Jurkat, Clone E6-1 (cell line): Measurements from ENCODE around the gene ADAMTS1.

Experiments
- DNase-seq: peaks from one replicate; pipeline ENCODE4 v3.0.0-alpha.2; 2011; ENCODE audit warnings: low read depth, low spot score
- H3K4me3 ChIP-seq: 2 replicates; pipeline ENCODE4 v1.5.1; 2011; ENCODE audit warnings: mild to moderate bottlenecking, low read length, control low read depth, moderate library complexity

ADAMTS1 gene

DNA sequence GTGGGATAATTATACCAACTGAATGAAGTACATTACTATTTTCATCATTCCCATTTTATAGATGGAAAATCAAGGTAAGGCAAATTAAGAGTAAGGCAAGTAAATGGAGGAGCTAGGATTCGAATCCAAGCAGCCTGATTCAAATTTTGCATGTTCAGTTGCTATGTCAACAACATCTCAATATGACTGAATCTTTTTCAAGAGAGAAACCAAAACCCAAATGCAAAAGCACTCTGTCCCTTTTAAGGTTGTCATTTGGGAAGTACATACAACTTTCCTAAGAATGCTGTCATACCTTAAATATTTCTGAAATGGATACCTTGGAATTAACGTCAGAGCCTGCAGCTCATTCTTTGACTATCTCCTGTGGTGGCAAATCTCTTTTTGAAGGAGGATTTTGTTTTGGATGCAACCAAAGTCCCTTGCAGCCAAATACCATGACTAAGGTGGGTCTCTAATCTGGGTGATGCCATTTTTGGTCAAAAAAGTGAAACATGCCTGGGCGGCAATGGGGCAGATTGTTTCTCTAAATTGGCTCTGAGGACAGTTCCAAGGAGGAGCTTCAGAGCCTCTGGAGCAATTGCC lies 25.4 kb downstream of the ADAMTS1 start:
- no peak overlapping the region for H3K4me3 ChIP-seq
- DNase-seq = no peak

DNA sequence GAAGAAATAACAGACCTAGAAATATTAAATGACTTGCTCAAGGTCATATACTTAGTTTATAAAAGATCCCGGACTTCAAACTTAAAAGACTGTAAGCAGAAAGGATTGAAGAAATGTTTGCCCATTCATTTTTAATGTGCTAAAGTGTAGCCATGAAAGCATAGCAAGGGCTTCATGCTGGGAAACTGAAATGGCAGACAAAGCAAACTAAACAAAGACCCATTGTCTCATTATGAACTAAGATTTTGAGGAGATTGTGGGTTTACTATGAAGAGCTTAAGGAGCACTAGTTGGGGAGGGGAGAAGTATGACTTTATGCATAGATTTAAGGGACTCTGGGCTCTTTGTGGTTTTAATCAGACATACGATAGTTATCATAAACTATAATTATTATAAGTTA lies 26.3 kb downstream of the ADAMTS1 start:
- DNase-seq = no peak
- no peak overlapping the region for H3K4me3 ChIP-seq

DNA sequence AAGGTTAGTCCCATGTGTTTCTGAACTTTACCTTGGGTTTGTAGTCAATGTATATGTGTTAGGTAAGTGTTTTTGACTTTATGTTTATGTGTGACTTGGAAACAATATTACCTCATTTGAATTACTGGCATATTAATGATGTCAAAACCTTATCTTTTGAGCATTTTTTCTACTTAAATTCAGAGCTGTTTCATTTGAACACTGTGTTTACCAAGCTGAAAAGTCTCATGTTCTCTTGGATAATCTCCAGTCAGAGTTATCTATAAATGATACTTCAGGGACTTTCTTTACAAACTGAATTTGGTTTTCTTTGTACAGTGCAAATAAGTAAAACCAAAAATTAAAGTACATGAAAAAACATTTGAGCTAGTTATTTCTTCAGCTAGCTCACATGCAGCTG lies 30.0 kb downstream of the ADAMTS1 start:
- DNase-seq = no peak
- no peak overlapping the region for H3K4me3 ChIP-seq

DNA sequence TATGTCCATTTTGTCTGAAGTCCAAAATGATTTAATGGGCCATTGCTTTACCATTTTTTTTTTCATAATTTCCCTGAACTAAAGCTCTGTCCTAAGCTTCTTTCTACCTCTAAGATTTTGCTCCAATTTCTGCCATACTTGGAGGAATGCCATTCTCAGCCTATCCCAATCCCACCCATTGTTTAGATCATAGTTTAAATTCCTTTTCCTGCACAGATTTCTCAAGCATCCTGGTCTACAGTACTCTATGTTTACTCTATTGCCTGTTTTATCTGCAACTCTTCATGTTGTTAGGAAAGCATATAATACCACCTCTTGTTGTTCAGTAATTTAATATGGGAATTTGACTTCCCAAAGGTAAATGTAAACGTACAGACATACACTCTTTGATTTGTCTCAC lies 30.8 kb downstream of the ADAMTS1 start:
- DNase-seq = no peak
- no peak overlapping the region for H3K4me3 ChIP-seq

DNA sequence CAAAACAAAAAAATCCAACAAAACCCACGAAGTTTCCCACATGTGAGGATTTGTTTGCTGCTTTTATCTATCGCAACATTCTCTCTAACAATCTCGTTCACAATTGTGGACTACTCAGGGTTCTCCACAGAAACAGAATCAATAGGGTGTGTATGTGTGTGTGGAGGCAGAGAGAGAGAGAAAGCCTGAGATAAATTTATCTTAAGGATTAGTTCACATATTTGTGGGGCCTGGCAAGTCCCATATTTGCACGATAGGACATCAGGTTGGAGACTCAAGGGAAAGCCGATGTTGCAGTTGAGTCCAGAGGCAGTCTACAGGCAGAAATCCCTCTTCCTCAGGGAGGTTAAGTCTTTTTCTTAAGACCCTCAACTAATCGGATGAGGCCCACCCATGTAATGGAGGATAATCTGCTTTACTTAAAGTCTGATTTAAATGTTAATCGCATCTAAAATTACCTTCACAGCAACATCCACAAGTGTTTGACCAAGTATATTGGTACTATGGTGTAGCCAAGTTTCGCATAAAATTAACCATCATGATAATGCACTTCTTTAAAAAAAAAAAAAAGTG lies 31.7 kb downstream of the ADAMTS1 start:
- no peak overlapping the region for H3K4me3 ChIP-seq
- no peak for DNase-seq

DNA sequence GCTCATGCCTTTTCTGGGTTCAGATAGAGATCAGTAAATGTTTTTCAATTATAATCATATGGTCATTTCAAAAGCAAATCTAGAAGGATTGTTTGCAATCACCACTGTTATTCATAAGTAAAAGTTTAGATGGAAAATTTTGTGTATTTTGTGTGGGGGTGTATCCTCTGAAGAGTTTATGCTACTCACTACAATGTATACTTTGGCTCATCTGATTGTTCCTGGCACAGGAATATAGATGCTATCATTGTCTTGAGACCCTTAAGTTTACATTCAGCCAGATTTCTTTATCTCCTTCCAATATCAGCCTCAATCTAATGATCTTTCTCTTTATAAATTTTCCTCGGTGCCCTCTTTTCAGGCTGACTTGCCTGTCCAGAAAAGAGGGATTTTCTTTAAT lies 33.0 kb downstream of the ADAMTS1 start:
- DNase-seq = no peak
- H3K4me3 ChIP-seq = no peak overlapping the region

DNA sequence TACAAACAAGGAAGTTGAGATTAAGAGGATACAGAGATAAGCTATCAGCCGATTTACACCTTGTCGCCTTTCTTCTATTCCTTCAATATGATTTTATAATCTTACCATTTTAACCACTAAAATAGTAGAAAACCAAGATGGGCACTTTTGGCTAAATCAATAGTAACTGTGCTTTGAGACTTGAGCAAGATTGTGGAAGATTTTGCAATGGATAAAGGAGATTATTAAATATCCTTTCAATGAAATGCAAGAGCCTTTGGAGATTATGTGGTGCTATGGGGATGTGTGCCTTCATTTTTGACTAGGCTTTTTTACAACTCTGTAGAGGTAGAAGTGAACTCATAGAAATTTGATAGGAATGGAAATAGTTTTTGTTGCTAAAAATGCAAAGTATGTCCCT lies 33.7 kb downstream of the ADAMTS1 start:
- DNase-seq = no peak
- H3K4me3 ChIP-seq = no peak overlapping the region

DNA sequence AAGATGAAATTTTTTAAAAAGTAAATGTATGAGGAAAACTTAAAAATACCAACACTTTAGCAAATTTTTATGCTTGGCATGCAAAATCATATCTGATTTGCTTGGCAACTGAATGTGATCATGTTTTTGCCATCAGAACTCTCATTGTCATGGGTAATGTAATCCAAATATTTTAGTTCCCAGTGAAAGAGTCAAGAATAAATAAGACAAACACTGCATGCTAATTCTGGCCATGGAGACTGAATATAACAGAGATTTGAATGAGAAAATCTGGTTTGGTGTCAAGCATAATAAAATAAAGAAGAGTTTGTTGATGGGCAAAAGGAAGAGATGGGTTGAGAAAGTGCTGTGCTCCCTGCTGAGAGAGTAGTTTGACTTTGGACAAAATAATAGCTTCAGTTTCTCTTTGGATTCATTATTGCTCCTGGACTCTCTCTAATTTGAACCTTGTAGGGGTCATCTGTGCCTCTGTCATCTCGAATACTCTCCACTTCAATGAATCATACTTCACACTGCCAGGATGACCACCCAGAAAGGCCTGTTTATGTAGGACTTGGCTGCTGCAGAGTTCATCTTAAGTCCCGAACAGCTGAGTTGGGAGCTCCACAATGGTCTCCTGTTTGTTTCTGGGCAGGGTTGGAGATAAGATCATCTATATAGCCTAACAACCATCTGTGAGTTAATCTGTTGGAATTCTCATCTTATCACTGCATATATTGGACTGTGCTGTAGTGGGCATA lies 34.4 kb downstream of the ADAMTS1 start:
- DNase-seq = no peak
- H3K4me3 ChIP-seq = no peak overlapping the region

DNA sequence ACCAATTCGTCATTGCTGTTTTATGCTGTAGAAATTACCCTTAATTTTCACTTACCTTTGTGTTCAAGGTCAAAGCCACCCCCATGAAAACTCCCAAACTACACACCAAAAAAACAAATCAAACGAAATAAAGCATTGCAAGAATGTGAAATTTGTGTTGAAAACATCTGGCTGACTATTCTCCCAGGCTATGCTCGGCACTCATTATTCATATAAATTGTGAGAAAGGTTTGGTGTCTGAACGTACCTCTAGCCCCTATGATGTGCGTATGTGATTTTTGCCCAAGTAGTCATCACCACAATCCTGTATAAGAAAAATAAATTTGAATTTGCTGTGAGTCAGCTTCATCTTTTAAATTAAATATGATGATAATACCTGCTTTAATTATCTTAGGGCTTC lies 34.9 kb downstream of the ADAMTS1 start:
- H3K4me3 ChIP-seq = no peak overlapping the region
- no peak for DNase-seq

DNA sequence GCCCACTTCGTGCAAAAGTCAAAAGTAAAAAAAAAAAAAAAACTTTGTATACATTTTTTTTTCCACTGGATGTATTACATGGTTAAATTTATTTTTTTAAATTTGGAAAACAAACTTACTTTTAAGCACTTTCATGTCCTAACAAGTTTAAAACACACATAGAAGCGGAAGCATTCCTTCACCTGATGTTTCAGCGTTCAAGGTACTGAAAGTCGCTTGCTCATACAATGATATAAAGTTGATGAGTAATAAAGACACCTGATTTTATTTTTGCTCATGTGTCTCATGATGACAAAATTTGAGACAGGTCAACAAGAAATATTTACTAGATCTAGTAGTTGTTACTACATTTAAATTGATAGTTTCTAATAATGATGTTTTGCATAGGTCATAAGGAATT lies 35.5 kb downstream of the ADAMTS1 start:
- H3K4me3 ChIP-seq = no peak overlapping the region
- DNase-seq = no peak

DNA sequence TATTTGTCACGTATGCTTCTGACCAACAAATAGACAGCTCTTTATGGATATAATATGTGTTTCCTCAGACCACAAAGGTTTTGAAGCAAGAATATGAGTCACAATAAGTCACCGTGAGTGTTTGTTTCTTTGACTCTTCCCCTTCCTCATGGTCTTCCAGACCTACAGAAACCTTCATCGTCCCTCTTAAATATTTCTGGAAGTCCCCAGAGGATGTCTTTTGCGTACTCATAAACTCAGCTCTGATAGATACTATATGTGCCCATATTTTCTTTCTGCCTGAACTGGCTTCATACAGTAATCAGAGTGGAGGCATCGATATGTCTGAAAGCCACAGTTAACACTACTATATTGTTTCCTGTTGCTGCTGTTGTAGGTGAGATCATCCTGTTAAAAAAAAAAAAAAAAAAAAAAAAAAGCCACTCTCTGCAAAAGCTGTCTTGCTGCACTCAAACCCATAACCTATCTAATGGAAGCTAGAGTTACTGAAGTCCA lies 38.4 kb downstream of the ADAMTS1 start:
- H3K4me3 ChIP-seq = no peak overlapping the region
- peak; percentile 25 for DNase-seq

DNA sequence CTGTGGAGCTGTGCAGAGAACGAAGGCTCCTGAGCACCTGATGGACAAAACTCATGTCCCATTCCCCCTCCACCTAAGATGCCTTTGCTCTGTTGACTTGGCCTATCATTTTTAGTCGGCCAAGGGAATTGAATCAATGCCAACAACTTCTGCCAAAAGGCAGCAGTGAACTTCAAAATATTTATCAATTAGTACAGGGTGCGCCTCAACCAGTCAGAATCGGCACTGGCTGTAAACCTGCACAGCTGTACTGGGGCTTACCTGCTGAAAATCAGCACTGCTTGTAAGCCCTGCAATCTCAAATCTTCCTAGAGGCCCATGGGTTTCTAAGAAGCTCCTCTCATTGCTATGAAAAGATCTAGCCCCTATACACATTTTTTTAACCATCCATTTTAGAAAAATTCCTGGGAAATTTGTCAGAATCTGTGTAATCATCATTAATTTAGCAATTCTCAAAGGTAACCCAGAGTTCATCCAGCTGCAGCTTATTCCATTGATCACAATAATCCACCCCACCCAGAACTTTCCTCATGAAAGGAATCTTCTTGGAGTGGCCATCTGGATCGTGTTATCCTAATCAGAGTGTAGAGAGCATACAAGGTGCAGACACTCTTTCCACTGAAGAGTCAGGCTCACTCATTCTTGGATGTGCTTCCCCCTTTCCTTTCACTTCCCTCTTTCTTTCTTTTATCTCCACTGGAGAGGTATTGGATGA lies 40.2 kb downstream of the ADAMTS1 start:
- H3K4me3 ChIP-seq = no peak overlapping the region
- no peak for DNase-seq

DNA sequence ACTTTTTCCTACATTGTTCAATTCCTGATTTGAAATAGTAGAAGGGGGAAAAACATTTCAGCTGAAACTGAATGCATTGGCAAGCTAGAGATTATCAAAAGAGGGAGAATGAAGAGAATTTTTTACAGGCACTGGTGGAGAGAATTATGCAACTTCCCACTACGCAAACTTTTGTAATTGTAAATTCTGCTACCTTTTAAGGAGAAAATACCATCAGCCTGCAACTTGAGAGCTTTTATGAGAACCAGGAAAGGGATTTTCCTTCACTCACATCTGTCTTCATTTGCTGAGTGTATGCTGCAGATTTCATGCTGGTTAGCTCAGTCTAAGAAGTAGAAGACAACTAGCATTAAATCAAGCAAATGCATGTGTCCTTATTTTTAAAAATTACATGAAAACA lies 43.7 kb downstream of the ADAMTS1 start:
- no peak for DNase-seq
- no peak overlapping the region for H3K4me3 ChIP-seq

DNA sequence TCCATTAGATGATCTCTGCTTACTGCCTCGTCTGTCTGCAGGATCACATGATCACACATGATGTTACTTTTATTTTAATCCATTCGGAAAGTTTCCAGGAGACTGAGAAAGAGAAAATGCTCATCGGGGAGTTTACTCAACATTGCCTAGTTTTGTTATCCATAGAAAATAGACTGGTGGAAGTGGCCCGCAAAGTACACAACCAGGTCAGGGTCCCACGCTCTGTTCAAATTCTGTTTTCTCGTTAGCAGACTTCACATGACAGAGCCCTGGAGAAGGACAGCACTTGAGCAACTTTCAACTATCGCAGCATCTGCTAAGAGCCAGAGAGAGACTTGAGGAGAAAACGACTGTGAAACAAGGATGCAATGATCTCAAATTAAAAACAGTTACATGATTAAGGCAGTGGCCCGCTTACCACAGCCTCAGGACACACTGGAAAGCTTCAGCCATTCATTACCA lies 44.2 kb downstream of the ADAMTS1 start:
- no peak overlapping the region for H3K4me3 ChIP-seq
- no peak for DNase-seq

DNA sequence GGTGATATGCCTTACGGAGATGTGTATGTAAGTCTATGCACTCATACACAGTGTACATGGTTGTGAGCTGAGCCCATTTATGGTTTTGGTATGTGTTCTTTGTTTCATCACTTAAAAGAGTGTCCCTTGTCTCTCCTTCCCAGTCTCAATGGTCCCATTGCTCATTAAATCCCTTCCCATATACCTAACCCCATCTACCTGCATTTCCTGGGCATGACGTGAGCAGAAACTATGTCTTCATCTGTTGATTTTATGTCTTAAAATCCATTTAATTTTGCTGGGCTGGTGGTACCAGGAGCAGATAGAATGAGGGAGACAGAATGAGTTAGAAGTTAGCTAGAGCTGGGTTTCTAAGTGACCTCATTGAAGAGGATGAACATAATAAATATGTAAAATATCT lies 44.8 kb downstream of the ADAMTS1 start:
- no peak for DNase-seq
- H3K4me3 ChIP-seq = no peak overlapping the region

DNA sequence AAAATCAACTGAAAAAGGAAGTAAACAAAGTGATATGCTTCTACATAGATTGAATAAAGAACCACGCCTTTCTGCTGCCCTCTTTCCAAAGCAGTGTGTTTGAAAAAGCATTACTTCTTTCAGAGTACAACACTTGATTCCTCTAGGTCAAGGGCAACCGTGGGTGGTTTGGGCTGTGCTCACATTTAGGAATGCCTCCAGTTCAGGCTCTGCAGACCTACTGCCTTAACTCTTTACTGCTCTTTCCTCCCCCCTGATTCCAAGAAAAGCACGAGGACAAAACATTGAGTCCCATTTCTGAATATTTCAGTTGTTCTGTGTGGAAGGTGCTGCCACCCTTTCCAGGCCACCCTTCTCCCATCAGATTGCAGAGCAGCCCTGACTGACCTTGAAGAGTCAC lies 45.2 kb downstream of the ADAMTS1 start:
- DNase-seq = no peak
- no peak overlapping the region for H3K4me3 ChIP-seq

DNA sequence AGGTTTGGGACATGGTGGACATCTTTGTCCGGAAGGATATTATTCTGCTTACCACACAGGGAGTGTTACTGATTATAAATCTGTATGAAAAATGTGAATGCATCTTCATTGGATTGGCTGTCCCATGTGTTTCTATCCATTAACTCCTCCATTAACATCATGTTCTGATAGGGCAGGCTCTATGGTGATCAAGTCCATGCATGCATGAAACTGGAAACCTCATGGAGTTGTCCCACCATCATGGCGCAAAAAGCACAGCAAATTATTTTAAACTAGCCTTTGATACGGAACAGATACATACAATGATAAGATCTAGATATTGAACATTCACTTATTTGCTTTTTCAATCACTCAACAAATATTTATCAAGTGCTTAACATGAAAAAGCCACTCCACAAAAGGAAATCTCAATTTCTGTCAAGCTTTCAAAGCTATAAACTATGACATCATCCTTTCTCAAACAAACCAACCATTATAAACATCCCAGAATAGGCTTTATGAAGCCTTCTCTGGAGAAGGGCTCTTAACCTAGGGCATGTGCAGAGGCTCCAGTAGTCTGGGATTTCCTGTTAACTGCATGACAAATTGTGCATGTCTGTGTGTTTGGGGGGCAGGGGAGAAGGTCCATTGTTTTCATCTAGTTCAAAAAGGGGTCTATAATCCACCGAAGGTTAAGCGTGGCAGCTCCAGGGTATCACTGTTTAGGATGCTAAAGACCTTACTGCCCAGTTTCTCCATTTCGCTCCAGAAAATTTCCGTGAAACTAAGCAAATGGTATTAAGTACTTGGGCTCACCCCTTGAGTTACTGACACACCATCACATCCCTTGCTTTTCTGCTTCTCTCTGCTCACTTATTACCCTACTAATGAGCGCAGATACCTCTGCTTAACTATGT lies 46.1 kb downstream of the ADAMTS1 start:
- DNase-seq = no peak

DNA sequence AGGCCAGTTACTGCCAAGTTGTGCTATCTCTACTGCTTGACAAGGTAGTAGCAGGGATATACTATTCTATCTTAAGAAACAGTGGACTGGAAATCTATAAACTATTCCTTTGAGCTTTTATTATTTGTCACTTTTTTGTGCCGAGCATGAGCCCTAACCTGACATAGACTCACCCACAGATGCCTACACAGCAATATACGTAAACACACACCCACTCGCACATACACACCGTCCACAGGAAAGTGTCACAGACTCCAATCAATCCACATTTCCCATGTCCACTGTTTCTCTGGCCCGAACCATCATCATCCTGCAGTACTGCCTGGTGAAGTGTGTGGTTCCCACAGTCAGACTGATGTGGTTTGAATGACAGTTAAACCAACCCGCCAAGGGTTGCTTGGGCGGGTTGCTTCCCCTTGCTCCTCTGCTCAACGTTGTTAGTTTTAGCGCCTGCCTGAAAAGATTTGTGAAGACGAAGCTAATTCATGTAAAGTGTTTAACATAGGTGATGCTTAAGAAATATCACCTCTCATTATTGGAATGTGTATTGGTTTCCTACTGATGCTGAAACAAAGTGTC lies 47.2 kb downstream of the ADAMTS1 start:
- H3K4me3 ChIP-seq = no peak overlapping the region
- DNase-seq = peak; percentile 76

More for the DNA sequence above, 46.1 kb downstream of the ADAMTS1 start:
- H3K4me3 ChIP-seq = no peak overlapping the region

DNA sequence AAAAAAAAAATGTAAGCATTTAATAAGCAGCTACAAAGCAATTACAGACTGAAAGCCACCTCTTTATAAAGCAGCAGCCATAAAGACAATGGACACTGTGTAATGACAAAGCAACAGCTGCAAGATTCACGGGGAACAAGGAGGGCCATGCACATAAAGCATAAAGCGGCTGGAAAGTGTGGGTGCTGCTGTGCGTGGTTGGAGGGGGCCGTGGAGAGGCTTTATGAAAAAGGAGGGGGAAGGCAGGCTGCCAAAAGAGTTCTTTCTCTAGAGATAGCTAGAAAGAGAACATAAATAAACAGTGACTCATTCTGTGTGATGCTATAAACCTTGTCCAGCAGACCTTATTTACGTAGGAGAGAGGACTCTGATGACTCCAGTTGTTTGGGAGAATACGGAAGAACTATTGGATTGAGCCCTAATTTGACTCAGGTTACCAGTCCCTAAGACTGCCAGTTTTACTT lies 49.3 kb downstream of the ADAMTS1 start:
- DNase-seq = no peak
- no peak overlapping the region for H3K4me3 ChIP-seq
